GM12872 (cell line): Measurements from ENCODE around the gene SCFD2.

Experiments
- CTCF ChIP-seq: IDR thresholded peaks from 3 replicates; pipeline ENCODE4 v1.5.1; 2011; ENCODE audit warnings: low read depth, mild to moderate bottlenecking, low read length, moderate library complexity; ENCODE audit not compliant: insufficient read depth

SCFD2 gene

GRCh38 chr4:52937829-52938228, 428.0 kb downstream of the SCFD2 start:
- TF ChIP-seq CTCF, result no peak

- TF ChIP-seq CTCF, result no peak
Observed at GRCh38 chr4:52936729-52937128, 429.1 kb downstream of the SCFD2 start.

GRCh38 chr4:52935317-52935716, 430.5 kb downstream of the SCFD2 start:
- no peak for TF ChIP-seq CTCF

GRCh38 chr4:52933738-52934137, 432.1 kb downstream of the SCFD2 start:
- TF ChIP-seq CTCF, result no peak

GRCh38 chr4:52932591-52933470, 433.0 kb downstream of the SCFD2 start:
- no peak for TF ChIP-seq CTCF

- no peak for TF ChIP-seq CTCF
Observed at GRCh38 chr4:52931243-52931642, 434.6 kb downstream of the SCFD2 start.

- TF ChIP-seq CTCF, result no peak
Observed at GRCh38 chr4:52926196-52926974, 439.5 kb downstream of the SCFD2 start.
